Endothelial cell (in vitro differentiated cells): ENCODE data around the gene CDC37. TPM values are rescaled to one million over a fixed set of nuclear protein-coding genes. Genes with fewer than 3 reads are reported as not detected.

Source experiments
- DNase-seq: peaks from one replicate; pipeline ENCODE4 v3.0.0; 2021; ENCODE audit warnings: low spot score
- H3K27ac Mint-ChIP-seq: one replicate; pipeline ENCODE4 v1.8.0; 2021; ENCODE audit warnings: mixed read lengths, inconsistent platforms; ENCODE audit not compliant: unreplicated experiment
- H3K27me3 Mint-ChIP-seq: one replicate; pipeline ENCODE4 v1.8.0; 2021; ENCODE audit warnings: mild to moderate bottlenecking, moderate library complexity, mixed read lengths, inconsistent platforms; ENCODE audit not compliant: unreplicated experiment
- H3K36me3 Mint-ChIP-seq: one replicate; pipeline ENCODE4 v1.8.0; 2021; ENCODE audit warnings: mild to moderate bottlenecking, low read depth, mixed read lengths, inconsistent platforms; ENCODE audit not compliant: unreplicated experiment
- H3K4me1 Mint-ChIP-seq: one replicate; pipeline ENCODE4 v1.8.0; 2021; ENCODE audit warnings: mild to moderate bottlenecking, mixed read lengths, inconsistent platforms; ENCODE audit not compliant: unreplicated experiment
- H3K4me3 Mint-ChIP-seq: one replicate; pipeline ENCODE4 v1.8.0; 2021; ENCODE audit warnings: mild to moderate bottlenecking, mixed read lengths, inconsistent platforms; ENCODE audit not compliant: unreplicated experiment
- H3K9me3 Mint-ChIP-seq: one replicate; pipeline ENCODE4 v1.8.0; 2021; ENCODE audit warnings: mixed read lengths, inconsistent platforms; ENCODE audit not compliant: unreplicated experiment
- total RNA-seq: library from RNA; stranded (reverse); fragmentation: NEBNext Ultra II Directional; extraction: Animal tissue kit (Norgen Biotek cat#: 25700); gene quantifications from one replicate; pipeline ENCODE4 v1.2.1, GENCODE V29; 2021; ENCODE audit not compliant: unreplicated experiment
- TF ChIP-seq, protein P1 (sequence below): fragments of 200-600 bp; sonication (generic); IDR thresholded peaks from one replicate; pipeline ENCODE4 v1.5.0; 2021; ENCODE audit warnings: antibody characterized with exemption; ENCODE audit not compliant: unreplicated experiment

CDC37 gene
- total RNA-seq, 1 donor from 2014 or later, result 386 TPM

DNA sequence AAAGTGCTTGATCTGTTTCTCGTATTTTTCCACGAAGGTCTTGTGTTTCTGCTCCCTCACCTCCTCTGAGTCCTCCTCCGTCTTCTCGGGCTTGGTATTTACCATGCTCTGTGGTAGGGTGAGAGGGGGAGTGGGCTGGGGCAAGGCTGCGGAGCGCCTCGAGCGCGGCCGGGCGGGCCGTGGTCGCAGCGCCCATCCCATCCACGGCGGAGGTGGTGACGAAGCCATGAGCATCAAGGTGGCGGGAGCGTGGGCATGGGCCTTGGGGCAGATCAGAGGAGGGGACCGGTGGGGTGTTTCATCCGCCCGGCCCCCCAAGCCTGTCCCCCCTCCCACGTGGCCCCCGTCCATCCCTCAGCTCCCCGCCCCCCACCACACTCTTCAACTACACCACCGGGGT lies 7.9 kb downstream of the CDC37 start:
- no peak for DNase-seq
- peaks cover 42% of the 10 kb centered on the region for H3K36me3 Mint-ChIP-seq

GRCh38 chr19:10395003-10395402 lies 8.3 kb downstream of the CDC37 start:
- TF ChIP-seq, protein P1, sequence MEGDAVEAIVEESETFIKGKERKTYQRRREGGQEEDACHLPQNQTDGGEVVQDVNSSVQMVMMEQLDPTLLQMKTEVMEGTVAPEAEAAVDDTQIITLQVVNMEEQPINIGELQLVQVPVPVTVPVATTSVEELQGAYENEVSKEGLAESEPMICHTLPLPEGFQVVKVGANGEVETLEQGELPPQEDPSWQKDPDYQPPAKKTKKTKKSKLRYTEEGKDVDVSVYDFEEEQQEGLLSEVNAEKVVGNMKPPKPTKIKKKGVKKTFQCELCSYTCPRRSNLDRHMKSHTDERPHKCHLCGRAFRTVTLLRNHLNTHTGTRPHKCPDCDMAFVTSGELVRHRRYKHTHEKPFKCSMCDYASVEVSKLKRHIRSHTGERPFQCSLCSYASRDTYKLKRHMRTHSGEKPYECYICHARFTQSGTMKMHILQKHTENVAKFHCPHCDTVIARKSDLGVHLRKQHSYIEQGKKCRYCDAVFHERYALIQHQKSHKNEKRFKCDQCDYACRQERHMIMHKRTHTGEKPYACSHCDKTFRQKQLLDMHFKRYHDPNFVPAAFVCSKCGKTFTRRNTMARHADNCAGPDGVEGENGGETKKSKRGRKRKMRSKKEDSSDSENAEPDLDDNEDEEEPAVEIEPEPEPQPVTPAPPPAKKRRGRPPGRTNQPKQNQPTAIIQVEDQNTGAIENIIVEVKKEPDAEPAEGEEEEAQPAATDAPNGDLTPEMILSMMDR, result no peak
- Mint-ChIP-seq H3K36me3 (peaks cover 42% of the 10 kb centered on the region), H3K27ac (no peak overlapping the region), H3K27me3 (peaks cover 16% of the 10 kb centered on the region), H3K4me1 (peaks cover 15% of the 10 kb centered on the region), H3K4me3 (peak overlapping the region; percentile 42), H3K9me3 (no peaks in the 10 kb centered on the region)
- DNase-seq, result no peak

More for the DNA sequence above, 7.9 kb downstream of the CDC37 start:
- peak overlapping the region; percentile 42 for H3K4me3 Mint-ChIP-seq
- H3K4me1 Mint-ChIP-seq, result peaks cover 15% of the 10 kb centered on the region
- TF ChIP-seq, protein P1, result no peak
- no peak overlapping the region for H3K27ac Mint-ChIP-seq
- H3K9me3 Mint-ChIP-seq, result no peaks in the 10 kb centered on the region
- H3K27me3 Mint-ChIP-seq, result peaks cover 14% of the 10 kb centered on the region

DNA sequence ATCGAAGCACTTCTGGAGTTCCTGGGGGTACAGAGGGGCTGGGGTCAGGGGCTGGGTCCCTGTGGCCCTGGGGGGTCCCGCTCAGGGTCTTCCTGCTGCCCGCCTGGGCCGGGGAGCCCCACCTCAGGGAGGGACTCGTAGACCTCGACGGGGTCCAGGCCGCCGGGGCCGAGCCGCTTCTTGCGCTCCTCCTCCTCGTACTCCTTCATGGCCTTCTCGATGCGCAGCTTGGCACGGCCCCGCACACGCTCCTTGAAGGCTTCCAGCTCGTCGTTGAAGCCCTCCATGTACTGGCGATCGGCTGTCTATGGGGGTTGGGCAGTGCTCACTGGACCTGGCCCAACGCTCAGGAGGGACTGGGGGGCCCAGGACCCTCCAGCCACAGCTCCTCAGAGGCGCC lies 10.2 kb downstream of the CDC37 start:
- Mint-ChIP-seq H3K4me3 (peak overlapping the region; percentile 76), H3K27ac (no peak overlapping the region), H3K36me3 (peaks cover 32% of the 10 kb centered on the region), H3K27me3 (peaks cover 20% of the 10 kb centered on the region), H3K9me3 (no peaks in the 10 kb centered on the region), H3K4me1 (peaks cover 6% of the 10 kb centered on the region)
- no peak for DNase-seq
- TF ChIP-seq, protein P1, result no peak

GRCh38 chr19:10392120-10392519 lies 11.2 kb downstream of the CDC37 start:
- H3K36me3 Mint-ChIP-seq, result peaks cover 26% of the 10 kb centered on the region
- TF ChIP-seq, protein P1, result no peak
- H3K27me3 Mint-ChIP-seq, result peaks cover 14% of the 10 kb centered on the region
- no peak for DNase-seq
- H3K4me1 Mint-ChIP-seq, result peaks cover 3% of the 10 kb centered on the region
- H3K9me3 Mint-ChIP-seq, result no peaks in the 10 kb centered on the region
- peak overlapping the region; percentile 42 for H3K4me3 Mint-ChIP-seq
- H3K27ac Mint-ChIP-seq, result no peak overlapping the region

DNA sequence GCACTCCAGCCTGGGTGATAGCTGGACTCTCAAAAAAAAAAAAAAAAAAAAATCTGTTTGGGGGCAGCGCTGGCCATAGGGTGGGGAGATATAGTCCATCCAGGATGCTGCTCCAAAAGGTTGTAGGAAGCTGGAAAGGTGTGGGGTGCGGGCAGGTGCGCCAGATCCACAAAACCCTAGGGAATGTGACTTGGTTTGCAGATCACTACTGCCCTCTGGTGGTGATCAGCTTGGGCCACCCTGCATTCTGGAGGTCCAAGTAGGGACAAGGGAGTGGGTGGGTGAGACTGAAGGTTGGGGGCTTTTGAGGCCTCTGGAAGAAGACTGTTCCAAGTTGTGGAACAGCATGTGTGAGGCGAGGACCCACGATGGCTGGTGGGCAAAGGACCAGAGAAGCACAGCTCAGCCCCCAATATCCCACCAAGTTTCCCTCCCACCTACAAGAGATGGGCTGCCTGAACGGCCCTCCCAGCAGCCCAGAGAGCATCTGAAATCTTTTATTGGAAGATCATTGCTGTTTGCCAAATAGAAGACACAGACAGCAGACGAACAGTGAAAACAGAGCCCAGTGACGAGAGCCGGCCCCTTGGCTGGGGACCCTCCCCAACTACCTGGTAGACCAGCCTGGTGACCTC lies 12.6 kb downstream of the CDC37 start:
- no peaks in the 10 kb centered on the region for H3K9me3 Mint-ChIP-seq
- H3K4me1 Mint-ChIP-seq, result no peaks in the 10 kb centered on the region
- TF ChIP-seq, protein P1, result peak; percentile 71
- DNase-seq, result peak; percentile 72
- H3K36me3 Mint-ChIP-seq, result peaks cover 14% of the 10 kb centered on the region
- peak overlapping the region; percentile 60 for H3K4me3 Mint-ChIP-seq
- peak overlapping the region; percentile 70 for H3K27ac Mint-ChIP-seq
- H3K27me3 Mint-ChIP-seq, result peaks cover 8% of the 10 kb centered on the region
